Measurements from ENCODE around the gene ITGAD.

ITGAD gene

DNA sequence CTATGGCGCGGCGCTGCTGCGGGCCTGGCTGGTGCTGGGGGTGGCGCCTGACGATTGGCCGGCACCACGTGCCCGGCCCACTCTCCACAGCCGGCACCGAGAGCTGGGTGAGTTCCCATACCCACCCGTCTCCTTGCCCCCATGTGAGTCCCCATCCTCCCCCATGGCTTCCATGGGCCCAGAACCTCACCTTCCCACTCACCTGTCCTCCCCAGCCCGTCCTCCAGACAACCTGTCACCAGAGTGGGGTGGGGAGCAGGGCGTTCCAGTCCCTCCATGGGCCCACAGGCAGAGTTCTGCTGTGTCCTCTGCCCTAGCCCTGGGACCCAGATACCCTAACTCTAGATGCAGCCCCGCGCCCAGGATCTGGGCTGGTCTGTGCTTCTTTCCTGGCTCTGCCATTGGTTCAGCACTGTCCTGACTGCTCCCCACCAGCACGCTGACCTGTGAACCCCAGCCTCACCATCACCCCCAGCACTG lies 71.7 kb downstream of the ITGAD start (continued):
- TF ChIP-seq, protein P1, sequence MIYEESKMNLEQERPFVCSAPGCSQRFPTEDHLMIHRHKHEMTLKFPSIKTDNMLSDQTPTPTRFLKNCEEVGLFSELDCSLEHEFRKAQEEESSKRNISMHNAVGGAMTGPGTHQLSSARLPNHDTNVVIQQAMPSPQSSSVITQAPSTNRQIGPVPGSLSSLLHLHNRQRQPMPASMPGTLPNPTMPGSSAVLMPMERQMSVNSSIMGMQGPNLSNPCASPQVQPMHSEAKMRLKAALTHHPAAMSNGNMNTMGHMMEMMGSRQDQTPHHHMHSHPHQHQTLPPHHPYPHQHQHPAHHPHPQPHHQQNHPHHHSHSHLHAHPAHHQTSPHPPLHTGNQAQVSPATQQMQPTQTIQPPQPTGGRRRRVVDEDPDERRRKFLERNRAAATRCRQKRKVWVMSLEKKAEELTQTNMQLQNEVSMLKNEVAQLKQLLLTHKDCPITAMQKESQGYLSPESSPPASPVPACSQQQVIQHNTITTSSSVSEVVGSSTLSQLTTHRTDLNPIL (CRISPR knock-in tag; IDR thresholded peaks at IDR 0.05; ENCODE audit: low read depth) = no peak
- TF ChIP-seq SNAI2 (CRISPR knock-in tag; IDR thresholded peaks at IDR 0.05) = no peak
- no peak for TF ChIP-seq RARB (CRISPR knock-in tag; IDR thresholded peaks at IDR 0.05)
- no peak for TF ChIP-seq TOX (CRISPR knock-in tag; IDR thresholded peaks at IDR 0.05; ENCODE audit: borderline replicate concordance)
- TF ChIP-seq ISL1 (CRISPR knock-in tag; IDR thresholded peaks at IDR 0.05) = no peak
- TF ChIP-seq OSR1 (CRISPR knock-in tag; IDR thresholded peaks at IDR 0.05) = no peak
- TF ChIP-seq GLIS3 (CRISPR knock-in tag; IDR thresholded peaks at IDR 0.05) = no peak
- TF ChIP-seq ARNTL (CRISPR knock-in tag; IDR thresholded peaks at IDR 0.05; ENCODE audit: borderline replicate concordance, low read depth) = no peak

DNA sequence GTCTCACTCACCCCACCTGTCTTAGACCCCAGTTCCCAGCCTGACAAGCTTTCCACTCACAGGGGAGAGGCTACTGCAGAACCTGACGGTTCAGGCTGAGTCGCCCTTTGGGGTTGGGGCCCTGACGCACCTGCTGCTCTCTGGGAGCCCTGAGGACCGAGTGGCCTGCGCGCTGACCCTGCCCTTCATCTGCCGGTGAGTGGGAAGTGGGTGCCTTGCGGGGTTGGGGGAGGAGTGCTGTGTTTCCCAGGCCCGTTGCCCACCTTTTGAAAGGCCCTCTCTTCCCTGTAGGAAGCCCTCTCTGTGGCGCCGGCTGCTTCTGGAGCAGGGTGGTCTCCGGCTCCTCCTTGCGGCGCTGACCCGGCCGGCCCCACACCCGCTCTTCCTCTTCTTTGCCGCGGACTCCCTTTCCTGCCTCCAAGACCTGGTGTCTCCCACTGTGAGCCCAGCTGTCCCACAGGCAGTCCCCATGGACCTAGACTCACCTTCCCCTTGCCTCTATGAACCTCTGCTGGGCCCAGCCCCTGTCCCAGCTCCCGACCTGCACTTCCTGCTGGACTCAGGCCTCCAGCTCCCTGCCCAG lies 72.7 kb downstream of the ITGAD start:
- no peak for ATAC-seq

DNA sequence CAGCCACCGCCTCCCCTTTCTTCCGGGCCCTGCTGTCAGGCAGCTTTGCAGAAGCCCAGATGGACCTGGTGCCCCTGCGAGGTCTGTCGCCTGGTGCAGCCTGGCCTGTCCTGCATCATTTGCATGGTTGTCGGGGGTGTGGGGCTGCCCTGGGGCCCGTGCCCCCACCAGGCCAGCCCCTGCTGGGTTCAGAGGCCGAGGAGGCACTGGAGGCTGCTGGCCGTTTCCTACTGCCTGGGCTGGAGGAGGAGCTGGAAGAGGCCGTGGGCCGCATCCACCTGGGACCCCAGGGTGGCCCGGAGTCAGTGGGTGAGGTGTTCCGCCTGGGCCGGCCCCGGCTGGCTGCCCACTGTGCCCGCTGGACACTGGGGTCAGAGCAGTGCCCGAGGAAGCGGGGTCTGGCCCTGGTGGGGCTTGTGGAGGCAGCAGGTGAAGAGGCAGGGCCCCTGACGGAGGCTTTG lies 73.3 kb downstream of the ITGAD start:
- no peak for ATAC-seq
- TF ChIP-seq ISL1 (CRISPR knock-in tag; IDR thresholded peaks at IDR 0.05) = no peak
- TF ChIP-seq SNAI2 (CRISPR knock-in tag; IDR thresholded peaks at IDR 0.05) = no peak
- no peak for TF ChIP-seq TCF4 (CRISPR knock-in tag; IDR thresholded peaks at IDR 0.05; ENCODE audit: borderline replicate concordance)
- TF ChIP-seq CSRNP3 (CRISPR knock-in tag; IDR thresholded peaks at IDR 0.05) = no peak
- TF ChIP-seq ZFP3 (CRISPR knock-in tag; IDR thresholded peaks at IDR 0.05) = no peak

More for the DNA sequence above, 72.7 kb downstream of the ITGAD start:
- TF ChIP-seq ZFP3 (CRISPR knock-in tag; IDR thresholded peaks at IDR 0.05) (no peak), ZFP30 (CRISPR knock-in tag; IDR thresholded peaks at IDR 0.05) (no peak), ZNF8 (CRISPR knock-in tag; IDR thresholded peaks at IDR 0.05) (no peak), SNAI2 (CRISPR knock-in tag; IDR thresholded peaks at IDR 0.05) (no peak), ISL1 (CRISPR knock-in tag; IDR thresholded peaks at IDR 0.05) (no peak)
- TF ChIP-seq, protein P2, sequence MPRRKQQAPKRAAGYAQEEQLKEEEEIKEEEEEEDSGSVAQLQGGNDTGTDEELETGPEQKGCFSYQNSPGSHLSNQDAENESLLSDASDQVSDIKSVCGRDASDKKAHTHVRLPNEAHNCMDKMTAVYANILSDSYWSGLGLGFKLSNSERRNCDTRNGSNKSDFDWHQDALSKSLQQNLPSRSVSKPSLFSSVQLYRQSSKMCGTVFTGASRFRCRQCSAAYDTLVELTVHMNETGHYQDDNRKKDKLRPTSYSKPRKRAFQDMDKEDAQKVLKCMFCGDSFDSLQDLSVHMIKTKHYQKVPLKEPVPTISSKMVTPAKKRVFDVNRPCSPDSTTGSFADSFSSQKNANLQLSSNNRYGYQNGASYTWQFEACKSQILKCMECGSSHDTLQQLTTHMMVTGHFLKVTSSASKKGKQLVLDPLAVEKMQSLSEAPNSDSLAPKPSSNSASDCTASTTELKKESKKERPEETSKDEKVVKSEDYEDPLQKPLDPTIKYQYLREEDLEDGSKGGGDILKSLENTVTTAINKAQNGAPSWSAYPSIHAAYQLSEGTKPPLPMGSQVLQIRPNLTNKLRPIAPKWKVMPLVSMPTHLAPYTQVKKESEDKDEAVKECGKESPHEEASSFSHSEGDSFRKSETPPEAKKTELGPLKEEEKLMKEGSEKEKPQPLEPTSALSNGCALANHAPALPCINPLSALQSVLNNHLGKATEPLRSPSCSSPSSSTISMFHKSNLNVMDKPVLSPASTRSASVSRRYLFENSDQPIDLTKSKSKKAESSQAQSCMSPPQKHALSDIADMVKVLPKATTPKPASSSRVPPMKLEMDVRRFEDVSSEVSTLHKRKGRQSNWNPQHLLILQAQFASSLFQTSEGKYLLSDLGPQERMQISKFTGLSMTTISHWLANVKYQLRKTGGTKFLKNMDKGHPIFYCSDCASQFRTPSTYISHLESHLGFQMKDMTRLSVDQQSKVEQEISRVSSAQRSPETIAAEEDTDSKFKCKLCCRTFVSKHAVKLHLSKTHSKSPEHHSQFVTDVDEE (CRISPR knock-in tag; IDR thresholded peaks at IDR 0.05) = no peak

DNA sequence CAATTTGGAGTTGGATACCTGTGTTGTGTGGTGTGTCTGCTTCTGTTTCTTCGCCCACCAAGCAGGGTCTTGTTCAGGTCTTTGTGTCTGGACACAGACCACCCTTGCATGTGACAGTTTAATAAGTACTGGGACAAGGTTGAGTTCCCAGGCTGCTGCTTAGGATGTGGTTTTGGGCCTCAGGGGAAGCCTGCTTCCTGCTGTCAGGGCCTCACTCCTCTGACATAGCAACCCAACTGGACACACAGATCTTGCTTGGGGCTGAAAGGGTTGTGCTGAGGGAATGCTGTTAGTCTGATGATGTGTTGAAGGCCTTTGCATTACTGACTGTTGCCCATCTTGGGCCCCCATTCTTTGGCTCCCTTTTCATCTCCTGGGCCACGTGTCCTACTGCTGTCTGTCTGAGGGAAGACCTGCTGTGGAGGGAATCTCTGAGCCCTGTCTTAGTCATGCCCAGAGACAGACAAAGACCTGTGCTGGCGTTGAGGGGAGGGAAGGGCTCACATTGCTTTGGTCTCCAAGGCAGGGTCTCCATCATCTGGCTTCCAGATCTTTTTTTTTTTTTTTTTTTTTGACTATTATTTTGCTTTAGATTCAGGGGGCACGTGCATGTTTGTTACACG lies 74.1 kb downstream of the ITGAD start:
- no peak for ATAC-seq
- no peak for TF ChIP-seq OSR1 (CRISPR knock-in tag; IDR thresholded peaks at IDR 0.05)
- TF ChIP-seq CSRNP3 (CRISPR knock-in tag; IDR thresholded peaks at IDR 0.05) = no peak
- no peak for TF ChIP-seq ZNF8 (CRISPR knock-in tag; IDR thresholded peaks at IDR 0.05)
- no peak for TF ChIP-seq TCF4 (CRISPR knock-in tag; IDR thresholded peaks at IDR 0.05; ENCODE audit: borderline replicate concordance)
- TF ChIP-seq, protein P2 (CRISPR knock-in tag; IDR thresholded peaks at IDR 0.05) = no peak
- TF ChIP-seq ISL1 (CRISPR knock-in tag; IDR thresholded peaks at IDR 0.05) = no peak
- no peak for TF ChIP-seq ZNF565 (CRISPR knock-in tag; conservative IDR thresholded peaks at IDR 0.05; ENCODE audit: low read depth)
- no peak for TF ChIP-seq PPARA (CRISPR knock-in tag; IDR thresholded peaks at IDR 0.05; ENCODE audit: borderline replicate concordance)
- TF ChIP-seq TOX (CRISPR knock-in tag; IDR thresholded peaks at IDR 0.05; ENCODE audit: borderline replicate concordance) = no peak
